AML-193 (cell line): Measurements from ENCODE around the gene CDC42BPB.

Source experiments
- DNase-seq, 2 experiments: peaks; one replicate each; lab custom pipeline; 2025; lab: John Stamatoyannopoulos, UW

Gene CDC42BPB

DNA sequence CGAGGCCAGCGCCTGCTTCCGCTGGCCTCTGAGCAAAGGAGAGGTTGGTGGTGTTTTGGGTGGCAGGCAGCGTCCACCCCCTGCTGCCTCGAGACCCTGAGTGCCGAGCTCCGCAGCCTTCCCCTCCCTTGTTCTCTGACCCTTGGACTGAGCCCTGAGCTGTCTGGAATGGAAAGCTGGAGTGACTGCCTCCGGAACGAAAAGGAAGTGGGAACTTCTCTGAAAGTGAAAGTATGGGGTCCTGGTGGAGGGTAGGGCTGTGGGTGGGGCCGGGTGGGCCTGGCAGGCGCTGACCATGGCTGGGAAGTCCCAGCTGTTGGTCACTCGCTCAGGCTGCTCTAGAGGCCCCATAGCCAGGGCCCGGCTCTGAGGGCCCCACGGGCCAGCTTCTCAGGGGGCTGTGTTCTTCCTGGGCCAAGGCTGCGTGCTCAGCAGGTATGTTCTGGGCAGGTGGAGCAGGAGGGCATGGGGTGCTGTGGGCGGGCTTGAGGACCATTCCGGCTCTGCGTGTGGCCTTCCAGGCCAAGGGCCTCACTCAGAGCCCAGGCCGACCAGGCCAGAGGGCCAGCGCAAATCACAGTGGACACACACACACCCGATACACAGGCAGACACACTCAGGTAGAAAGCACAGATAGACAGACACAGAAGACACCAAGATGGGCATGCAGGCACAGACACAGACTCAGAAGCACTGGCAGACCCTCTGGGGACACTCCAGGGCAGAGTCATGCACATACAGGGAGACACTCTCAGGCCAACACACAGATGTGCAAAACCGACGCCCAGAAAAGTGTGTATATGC is 37.3 kb upstream of the CDC42BPB start, which contains the start of gene EXOC3L4:
Gene EXOC3L4, plus strand, starts transcription at position 320 of the 804 bp plus-strand sequence. CDS start 5,495 bp downstream, outside the sequence.
- no peak for DNase-seq

DNA sequence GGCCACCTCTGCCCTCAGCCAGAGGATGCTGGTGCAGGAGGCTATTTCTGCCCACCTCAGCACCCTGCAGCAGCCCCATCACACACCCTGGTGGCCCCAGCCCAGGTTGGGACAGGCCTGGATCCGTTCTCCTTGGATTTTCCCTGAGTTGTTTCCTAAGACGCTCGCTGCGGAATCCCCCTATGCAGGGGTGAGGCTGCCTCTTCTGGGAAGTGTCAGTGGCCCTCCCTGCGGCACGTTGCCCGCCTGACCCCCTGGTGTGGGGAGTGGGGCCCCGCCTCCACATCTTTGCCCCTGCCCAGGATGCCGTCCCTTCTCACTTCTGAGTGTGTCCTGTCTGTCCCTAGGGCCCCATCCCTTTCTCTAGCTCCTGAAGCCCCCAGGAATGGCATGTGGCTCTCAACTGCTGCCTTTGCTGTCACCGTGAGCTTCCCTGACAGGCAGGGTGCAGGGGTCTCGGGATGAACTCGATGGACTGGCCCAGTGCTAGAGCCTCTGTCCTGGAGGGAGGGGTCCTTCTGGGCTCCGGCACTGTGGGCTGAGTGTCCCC is 36.6 kb upstream of the CDC42BPB start:
- DNase-seq: no peak

DNA sequence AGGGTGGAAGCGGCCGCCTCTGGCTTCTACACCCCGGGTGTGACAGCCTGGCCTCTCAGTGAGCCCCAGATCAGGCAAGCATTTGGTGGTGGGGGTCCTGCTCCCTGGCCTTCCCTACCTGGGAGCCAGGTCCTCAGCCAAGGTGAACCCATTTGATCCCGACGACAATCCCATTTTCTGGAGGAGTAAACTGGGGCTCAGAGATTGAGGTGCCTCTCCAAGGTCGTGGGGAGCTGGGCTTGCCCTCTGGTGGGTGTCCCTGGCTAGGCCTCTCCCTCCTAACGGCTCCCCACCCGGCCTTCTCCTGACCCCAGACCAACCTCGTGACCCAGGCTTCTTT is 34.5 kb upstream of the CDC42BPB start:
- DNase-seq: no peak

DNA sequence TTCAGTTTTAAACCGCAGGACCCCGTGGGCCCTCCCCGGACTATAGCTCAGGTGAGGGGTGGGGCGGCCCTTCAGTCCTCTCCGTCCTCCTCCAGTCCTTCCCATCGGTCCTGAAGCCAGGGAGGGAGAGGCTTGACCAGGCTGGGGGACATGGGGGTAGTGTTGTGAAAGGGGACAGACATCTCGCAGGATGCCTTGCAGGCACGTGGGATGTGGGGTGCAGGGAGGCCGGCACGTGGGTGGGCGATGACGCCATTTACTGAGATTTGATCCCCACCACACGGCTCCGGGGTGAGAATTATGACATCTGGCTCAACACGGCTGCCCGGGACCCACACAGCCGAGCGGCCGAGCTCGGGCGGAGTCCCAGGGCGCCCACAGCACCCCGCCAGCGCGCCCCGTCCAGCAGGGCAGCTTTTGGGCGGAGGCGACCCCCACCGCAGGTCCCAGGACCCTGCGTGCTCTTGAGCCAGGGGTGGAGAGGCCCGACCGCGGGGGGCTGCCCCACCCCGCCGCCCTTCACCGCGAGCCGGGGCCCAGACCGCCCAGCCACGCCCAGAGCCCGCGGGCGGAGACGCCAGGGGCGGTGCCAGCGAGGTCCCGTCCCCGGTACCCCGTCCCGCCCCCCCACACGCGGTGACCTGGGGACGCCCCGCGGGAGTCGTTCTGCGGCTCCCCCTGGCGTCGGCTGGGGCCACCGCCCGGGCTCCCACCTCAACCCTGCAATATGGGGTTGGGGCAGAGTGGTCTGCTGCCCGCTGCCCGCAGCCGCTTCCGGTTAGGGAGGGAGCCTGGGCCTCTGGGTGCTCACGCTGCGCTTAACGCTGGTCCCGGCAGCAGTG is 33.9 kb upstream of the CDC42BPB start:
- DNase-seq: peak; percentile 39 to 45

DNA sequence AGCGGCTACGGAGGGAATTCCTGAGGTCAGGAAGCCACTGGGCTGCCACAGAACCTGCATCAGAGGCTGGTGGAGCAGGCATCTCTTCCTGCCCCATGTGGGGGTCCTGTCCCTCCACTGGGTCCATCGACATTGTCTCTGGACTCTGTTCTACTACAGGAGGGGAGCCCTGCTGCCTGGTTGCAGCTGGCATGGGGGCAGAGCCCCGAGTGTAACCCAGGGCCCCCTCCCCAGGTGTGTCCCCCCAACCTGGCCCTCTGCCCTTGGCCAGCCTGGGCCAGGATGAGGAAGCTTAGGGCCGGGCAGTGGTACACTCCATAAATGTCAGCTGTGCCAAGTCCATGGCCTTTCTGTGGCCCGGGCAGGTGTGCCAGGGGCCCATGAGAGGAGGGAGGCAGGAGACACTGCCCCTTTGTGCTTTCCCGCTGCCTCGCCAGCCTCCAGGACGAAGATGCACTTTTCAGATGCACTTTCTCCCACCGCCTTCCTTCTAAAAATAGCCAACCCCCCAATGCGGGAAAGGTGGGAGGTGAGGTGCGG is 33.2 kb upstream of the CDC42BPB start:
- DNase-seq: no peak

DNA sequence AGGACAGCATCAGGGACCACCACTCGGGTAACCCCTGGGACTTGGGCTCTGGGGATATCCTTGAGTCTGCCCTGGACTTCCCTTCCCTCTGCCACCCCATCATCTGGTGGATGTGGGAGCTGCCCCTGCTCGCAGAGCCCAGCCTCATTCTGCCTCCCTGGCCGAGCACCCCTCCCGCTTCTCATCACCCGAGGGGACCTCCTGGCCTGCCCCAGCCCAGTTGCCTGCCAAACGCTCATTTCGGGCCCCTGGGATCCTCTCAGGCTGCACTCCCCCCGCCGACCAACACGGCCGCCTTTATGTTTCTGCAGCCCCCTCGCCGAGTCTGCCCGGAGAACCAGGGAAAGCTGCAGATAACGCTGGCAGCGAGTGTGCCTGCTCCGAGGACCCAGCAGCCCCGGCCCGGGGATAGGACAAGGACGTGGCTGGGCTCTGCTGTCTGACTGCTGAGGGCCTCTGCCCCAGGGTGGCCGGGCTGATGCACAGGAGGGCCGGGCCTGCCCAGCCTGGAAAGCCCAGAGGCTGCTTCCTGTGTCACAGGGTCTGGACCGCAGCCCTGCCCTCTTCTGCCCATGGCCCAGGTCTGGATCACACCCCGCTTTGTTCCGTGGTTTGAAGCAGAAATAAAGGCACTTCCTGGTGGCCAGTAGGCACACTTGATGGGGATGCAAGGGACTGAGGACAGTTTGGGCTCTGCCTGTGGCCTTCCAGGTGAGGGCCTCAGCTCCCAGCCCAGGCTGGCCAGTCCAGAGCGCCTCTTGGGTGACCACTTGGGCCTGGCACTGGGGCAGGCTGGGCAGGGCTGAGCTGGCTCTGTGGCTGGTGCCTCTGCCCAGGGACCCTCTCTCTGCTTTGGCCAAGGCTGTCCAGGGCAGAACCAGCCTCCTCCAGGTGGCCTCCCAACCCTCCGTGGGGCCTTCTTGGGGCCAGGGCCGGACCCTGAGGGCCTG is 32.3 kb upstream of the CDC42BPB start:
- DNase-seq: no peak

DNA sequence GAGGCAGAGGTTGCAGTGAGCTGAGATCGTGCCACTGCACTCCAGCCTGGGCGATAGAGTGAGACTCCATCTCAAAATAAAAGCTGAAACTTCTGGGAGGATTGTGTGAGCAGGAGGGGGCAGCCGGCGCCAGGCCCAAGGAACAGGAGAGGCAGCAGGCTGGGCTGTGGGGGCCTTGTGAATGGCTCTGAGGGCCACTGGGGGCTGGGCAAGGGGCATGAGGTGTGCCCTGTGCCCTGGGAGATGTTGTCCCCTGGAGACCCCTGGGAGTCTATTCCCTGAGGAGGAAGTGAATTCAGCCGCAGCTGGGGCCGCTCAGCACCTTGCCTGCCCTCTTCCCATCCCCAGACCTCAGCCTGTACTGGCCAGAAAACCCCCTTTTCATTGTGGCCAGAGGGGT is 31.6 kb upstream of the CDC42BPB start:
- no peak for DNase-seq

DNA sequence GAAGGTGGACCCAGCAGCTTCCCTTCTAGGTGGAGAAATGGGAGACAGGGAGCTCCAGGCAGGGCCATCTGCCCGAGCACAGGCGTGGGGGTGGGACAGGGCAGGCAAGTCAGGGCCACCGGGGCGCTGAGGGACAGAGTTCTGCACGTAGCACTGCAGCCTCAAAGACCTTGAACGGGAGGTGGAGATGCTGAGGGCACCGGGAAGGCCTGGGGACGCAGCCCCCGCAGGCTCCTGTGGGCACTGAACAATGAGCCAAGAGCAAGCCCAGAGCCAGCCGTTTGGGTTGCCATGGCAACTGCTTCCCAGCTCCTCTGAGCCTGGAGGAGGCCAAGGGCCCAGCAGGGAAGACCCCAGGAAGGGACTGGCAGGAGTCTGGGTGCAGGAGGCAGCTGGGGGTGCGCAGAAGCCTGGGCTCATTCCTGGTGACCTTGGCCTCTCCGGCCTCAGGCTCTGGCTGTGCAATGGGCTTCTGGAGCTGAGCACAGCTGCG is 30.0 kb upstream of the CDC42BPB start:
- DNase-seq: no peak

DNA sequence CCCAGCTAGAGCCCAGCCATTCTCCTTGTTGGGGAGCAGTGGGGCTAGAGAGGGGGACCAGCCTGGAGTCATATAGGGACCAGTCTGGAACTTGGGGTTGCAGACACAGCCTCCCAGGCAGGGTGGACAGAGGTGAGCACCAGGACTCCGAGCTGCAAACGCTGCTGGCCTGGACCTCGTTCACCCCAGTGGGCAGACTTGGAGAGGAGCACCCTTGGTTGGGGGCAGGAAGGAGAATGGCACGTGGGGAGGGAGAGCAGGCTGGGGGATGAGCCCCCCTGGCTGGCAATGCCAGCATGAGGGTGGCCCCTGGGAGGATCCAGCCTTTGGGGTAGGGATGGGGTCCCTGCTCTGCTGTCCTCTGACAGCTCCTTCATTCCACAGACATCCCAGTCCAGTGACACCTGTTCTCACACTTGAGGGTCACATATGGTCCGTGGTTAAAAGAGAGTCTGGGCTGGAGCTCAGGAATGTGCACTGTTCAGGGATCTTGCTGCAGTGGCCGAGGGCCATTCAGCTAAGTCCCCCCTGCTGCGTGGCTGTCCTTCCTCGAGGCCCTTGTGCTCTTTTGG is 29.5 kb upstream of the CDC42BPB start:
- no peak for DNase-seq

DNA sequence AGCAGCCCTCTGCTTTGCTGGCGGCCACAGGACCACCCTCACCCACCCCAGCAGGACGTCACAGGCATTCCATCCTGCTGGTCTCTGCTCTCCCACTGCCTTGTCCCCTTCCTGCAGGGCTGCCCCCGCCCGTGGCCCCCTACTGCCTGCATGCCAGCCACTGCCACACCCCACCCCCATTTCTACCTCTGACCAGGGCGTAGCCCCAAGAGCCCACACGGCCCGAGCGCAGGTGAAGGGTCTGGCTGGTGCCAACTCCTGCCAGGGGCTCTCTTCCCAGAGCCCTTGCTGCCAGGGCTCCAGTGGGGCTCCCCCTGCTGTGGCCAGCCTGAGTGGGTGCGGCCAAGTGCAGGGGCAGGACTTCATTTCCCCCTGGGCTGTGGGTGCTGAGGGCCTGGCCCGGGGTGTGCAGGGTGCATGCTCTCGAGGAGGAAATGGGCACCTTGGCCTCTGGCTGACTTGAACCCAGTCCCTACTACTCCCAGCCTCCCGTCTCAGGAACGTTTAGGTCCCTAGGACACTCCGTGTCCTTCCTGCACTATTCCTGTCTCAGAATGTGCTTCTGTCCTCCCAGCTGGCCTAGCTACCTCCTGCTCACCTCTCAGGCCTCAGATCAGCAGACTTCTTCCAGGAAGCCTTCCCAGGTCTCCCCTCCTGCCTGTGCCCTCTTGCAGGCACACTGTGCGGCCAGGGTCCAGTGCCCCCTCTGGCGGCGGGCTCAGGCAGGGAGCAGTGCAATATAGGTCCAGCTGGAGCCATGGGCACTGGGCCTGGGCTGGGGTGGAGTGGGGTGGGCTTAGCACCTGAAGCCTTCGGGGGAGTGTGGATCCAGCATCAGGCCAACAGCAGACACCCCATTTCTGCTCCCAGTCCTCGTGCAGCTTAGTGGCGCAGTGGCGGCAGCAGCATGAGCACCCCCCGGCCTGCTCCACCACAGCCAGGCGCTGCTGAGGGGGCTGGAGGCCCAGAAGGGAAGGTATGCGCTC is 28.1 kb upstream of the CDC42BPB start:
- no peak for DNase-seq

DNA sequence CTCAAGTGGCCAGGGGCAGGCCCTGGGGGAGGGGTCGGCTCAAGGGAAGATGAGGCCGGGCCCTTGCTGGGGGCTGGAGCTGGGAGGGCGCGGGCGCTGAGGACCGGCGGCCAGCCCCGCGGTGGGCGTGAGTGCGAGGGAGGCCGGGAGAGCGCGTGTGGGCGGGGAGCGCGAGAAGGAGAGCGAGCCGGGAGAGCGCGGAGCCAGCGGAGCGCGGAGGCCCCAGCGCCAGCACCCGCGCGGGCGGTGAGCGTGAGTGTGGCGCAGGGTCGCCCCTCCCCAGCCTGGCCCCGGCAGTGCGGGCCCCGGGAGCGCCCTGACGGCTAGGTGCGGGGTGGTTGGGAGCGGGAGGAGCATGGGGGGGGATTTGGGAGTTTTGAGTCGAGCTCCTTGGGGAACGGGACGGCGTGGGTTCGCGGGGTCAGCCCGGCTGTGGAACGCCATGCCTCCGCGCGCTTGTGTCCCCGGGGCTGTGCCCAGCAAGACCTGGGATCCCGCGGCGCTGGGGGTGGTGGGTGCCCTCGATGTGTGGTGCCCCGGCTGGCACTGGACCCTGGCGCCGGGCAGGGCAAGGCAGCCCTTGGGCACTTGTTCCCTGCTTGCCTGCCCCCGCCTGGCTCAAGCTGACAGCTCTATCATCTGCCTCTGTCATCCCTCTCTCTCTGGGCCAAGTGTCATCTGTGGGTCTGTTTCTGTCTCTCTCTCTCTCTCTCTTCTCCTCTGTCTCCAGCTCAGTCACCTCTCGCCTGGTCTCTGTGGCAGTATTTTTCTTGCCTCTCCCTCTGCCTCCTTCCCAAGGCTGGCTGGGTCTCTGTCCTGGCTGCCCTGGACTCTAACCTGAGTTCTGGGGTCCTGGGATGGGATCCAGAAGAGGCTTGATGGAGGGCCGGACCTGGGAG is 26.9 kb upstream of the CDC42BPB start, which contains the start of gene LBHD2:
Gene LBHD2, plus strand, starts transcription at position 190 of the 899 bp plus-strand sequence. CDS start 1,803 bp downstream, outside the sequence.
- DNase-seq: no peak

DNA sequence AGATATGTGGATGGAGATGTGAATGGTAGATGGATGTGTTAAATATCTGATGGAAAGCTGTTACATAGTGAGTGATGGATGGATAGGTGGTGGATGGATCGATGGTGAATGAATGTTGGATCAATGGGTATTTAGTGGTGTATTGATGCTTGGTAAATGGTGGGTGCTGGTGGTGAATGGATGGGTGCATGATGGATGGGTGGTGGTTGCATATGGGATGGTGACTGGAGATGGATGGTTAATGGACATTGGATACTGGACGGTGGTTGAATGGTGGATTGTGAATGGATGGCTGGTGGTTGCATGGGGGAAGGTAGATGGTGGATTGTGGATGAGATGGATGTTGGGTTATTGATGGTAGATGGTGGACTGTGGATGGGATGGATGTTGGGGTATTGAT is 24.6 kb upstream of the CDC42BPB start:
- DNase-seq: no peak

DNA sequence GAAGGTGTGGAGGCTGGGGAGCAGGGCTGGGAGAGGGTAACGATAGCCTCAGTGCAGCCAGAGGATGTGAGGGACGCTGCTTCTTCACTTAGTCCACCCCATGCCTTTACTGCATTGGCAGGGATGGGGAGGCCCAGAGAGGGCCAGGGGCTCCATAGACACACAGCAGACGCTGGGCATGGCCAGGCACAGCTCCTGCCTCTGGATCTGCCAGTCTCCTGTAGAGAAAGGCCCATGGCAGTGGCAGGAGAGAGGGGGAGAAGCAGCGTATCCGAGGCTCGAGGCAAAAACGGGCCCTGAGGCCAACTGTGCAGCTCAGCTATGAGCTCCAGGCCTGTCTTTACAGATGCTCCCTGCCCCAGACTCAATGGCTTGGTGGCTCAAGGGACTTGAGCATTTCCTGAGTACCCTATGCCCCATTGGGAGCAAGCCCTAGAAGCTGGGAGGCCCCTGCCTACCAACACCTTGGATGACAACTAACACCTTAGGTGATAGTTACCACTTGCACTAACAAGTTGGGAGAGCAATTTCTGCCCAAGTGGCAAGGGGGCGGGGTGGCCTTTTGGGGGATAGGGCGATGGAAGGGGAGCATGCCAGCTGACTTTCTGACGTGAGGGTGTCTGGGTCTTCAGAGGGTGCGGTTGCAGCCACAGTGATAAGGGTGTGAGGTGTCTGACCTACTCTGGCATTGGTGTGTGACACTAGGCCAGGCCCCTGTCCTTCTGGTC is 21.7 kb upstream of the CDC42BPB start:
- DNase-seq: no peak

DNA sequence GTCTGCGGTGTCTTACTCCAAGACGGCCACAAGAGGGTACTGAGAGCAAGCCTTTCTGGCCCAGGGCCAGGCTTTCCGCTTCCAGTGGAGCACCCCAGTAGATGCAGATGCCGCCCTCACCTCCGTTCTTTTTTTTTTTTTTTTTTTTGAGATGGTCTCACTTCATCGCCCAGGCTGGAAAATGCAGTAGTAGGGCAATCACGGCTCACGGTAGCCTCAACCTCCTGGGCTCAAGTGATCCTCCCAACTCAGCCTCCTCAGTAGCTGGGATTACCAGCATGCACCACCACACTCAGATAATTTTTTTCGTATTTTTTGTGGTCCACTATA is 21.0 kb upstream of the CDC42BPB start:
- DNase-seq: peak; percentile 42 to 63

DNA sequence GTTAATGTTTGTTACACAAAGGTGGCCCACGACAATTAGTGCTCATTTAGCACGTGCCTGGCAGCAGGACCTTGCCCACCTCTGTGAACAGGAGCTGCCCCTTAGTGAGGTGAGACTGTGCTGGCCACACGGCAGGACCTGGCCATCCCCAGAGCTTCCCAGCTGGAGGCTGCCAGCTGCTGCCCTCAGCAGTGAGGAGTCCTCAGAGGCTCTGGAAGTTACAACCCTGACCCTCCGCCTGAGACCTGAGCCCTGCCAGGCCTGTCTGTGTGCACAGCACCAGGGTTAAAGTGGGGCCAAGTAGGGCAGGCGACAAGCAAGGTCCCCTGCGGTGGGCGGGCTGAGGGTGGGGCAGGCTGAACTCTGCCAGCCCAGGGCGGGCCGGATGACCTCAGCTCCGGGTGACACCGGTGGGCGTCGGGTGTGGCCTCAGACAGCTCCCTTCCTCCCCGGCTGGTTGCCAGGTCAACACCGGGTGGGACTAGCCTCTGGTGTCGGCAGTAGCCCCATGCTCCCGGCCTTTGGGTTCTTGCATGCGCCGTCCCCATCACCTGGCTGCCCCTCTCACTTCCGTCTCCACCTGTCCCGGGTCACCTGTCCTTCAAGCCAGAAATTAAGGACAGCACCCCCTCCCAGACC is 17.5 kb upstream of the CDC42BPB start:
- DNase-seq: no peak

DNA sequence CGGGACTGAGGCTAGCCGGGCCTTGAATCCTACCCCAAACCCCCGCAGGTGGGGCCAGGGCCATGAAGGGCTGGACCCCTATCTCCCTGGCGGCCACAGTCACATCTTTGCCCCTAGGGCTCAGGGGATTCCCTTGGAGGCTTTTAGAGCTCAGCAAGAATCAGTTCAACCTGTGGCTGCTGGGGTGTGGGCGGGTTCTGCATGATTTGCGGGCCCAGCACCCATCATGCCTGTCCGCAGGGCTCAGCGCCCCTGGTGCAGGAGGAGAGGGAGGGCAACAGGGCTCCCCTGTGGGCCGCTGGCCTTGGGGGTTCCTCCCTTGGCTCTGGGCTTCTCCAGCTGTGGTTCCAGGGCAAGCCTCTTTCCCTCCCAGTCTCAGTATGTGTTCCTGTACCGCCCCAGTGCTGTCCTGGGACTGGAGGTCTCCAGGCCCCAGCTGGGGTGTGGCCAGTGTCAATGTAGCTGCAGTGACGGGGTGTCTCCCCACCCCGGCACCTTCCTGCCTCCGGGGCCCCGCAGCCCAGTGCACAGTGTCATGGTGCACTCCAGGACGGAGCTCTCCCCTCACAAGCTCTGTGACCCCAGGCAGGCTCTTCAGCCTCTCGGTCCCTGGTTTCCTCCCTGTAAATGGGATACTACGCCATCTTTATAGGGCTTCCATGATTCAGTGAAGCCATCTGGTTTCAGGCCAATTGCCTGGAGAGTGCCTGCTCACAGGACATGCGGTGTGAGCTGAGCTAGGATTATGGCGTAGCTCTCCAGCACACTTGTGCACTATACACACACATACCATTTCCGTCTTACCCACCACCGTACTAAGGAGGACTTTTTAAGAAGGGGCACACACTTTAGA is 16.8 kb upstream of the CDC42BPB start:
- no peak for DNase-seq
